Spinal cord (tissue), 10 donors: ENCODE measurements around the gene RHOXF2B. TPM values are rescaled to one million over a fixed set of nuclear protein-coding genes. Genes with fewer than 3 reads are reported as not detected.
"Not testable (repeated sequence)": the region's sequence is repeated elsewhere in the genome, so short reads cannot be mapped to it uniquely, and the experiment has no call there.

ENCODE experiments used
- DNase-seq, 6 donors: peaks; one replicate each; pipeline versions ENCODE4 v3.0.0 to v3.0.0-alpha.2; 2013 to 2015; ENCODE audit warnings: low spot score in 6 of 6, low read depth in 4 of 6
- H3K27ac ChIP-seq: one replicate; pipeline ENCODE4 v1.5.1; 2013; ENCODE audit warnings: low read depth, low read length, control low read depth
- H3K27me3 ChIP-seq: one replicate; pipeline ENCODE4 v1.6.1; 2013; ENCODE audit warnings: low read length; ENCODE audit not compliant: control insufficient read depth, insufficient read depth
- H3K36me3 ChIP-seq: one replicate; pipeline ENCODE4 v1.6.1; 2013; ENCODE audit warnings: low read length; ENCODE audit not compliant: control insufficient read depth, insufficient read depth
- H3K4me1 ChIP-seq: one replicate; pipeline ENCODE4 v1.6.1; 2013; ENCODE audit warnings: low read length; ENCODE audit not compliant: control insufficient read depth, insufficient read depth
- H3K4me3 ChIP-seq: one replicate; pipeline ENCODE4 v1.5.1; 2013; ENCODE audit warnings: low read depth, low read length, control low read depth
- H3K9me3 ChIP-seq: one replicate; pipeline ENCODE4 v1.6.1; 2013; ENCODE audit warnings: low read length; ENCODE audit not compliant: control insufficient read depth, insufficient read depth
- WGBS: methylation state at CpG from one replicate; pipeline ENCODE4 v1.1.5; 2013; ENCODE audit warnings: missing lambda C conversion rate; ENCODE audit not compliant: insufficient coverage; 5-methylcytosine and 5-hydroxymethylcytosine counted together
- polyA plus RNA-seq, 2 donors: library from polyadenylated mRNA; unstranded; fragments of 120-200 nt; gene quantifications; one replicate each; pipeline ENCODE4 v1.2.1, GENCODE V29; 2013; ENCODE audit not compliant: insufficient read length in 2 of 2
- total RNA-seq, 2 donors: library from RNA; depleted of rRNA in 1 of 2; stranded (reverse); fragments of 120-200 nt in 1 of 2; fragments of >200 nt in 1 of 2; gene quantifications; one replicate each; pipeline versions ENCODE4 v1.2.3 to v1.2.4, GENCODE V29; 2013 to 2014
- donor health status: healthy.

Gene RHOXF2B
- total and polyA plus RNA-seq, 4 donors, result 0.14 to 0.18 TPM; not detected in 2

- H3K27ac ChIP-seq, H3K36me3 ChIP-seq, H3K4me3 ChIP-seq, DNase-seq, H3K4me1 ChIP-seq, H3K27me3 ChIP-seq, H3K9me3 ChIP-seq: not testable (repeated sequence)
- no CpG with 5 or more reads among the region's 12 CpGs for WGBS
Observed at GRCh38 chrX:120085553-120086185, 8.2 kb upstream of the RHOXF2B start.

DNA sequence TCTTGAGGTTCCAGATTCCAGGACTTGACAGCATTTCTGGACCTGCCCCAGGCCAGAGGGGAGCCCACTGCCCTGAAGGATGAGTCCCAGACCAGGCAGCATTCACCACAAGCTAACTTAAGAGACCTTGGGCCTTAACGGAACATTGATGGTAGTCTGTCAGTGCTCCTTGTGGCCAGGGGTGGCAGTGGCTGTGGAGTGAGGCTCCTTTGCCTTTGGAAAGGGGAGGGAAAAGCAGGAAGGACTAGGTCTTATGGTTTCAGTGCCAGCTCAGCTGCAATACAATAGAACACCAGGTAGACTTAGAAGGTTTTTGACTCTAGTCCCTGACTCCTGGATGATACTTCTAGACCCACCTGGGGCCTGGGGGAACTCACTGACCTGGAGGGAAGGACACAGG lies 11.3 kb downstream of the RHOXF2B start:
- H3K4me3 ChIP-seq, H3K9me3 ChIP-seq, H3K27me3 ChIP-seq, H3K27ac ChIP-seq, DNase-seq, H3K36me3 ChIP-seq, H3K4me1 ChIP-seq: not testable (repeated sequence)
- 40% methylated on average over 1 of the region's 1 CpG for WGBS

GRCh38 chrX:120042712-120043111 lies 34.8 kb downstream of the RHOXF2B start:
- not testable (repeated sequence) for H3K27ac ChIP-seq, H3K36me3 ChIP-seq, H3K9me3 ChIP-seq, H3K4me1 ChIP-seq, H3K27me3 ChIP-seq, DNase-seq, H3K4me3 ChIP-seq
- WGBS, result no CpG with 5 or more reads among the region's 6 CpGs

- no CpG with 5 or more reads among the region's 2 CpGs for WGBS
- H3K4me1 ChIP-seq, H3K9me3 ChIP-seq, H3K4me3 ChIP-seq, H3K27me3 ChIP-seq, H3K27ac ChIP-seq, H3K36me3 ChIP-seq, DNase-seq: not testable (repeated sequence)
Observed at GRCh38 chrX:120042247-120042646, 35.2 kb downstream of the RHOXF2B start.

- WGBS, result no CpG with 5 or more reads among the region's 6 CpGs
- H3K4me1 ChIP-seq, H3K36me3 ChIP-seq, DNase-seq, H3K4me3 ChIP-seq, H3K9me3 ChIP-seq, H3K27me3 ChIP-seq, H3K27ac ChIP-seq: not testable (repeated sequence)
Observed at GRCh38 chrX:120040176-120040575, 37.3 kb downstream of the RHOXF2B start.

- no CpG with 5 or more reads among the region's 8 CpGs for WGBS
- not testable (repeated sequence) for H3K4me3 ChIP-seq, H3K9me3 ChIP-seq, H3K4me1 ChIP-seq, H3K27me3 ChIP-seq, H3K36me3 ChIP-seq, H3K27ac ChIP-seq, DNase-seq
Observed at GRCh38 chrX:120039087-120039733, 38.3 kb downstream of the RHOXF2B start.

DNA sequence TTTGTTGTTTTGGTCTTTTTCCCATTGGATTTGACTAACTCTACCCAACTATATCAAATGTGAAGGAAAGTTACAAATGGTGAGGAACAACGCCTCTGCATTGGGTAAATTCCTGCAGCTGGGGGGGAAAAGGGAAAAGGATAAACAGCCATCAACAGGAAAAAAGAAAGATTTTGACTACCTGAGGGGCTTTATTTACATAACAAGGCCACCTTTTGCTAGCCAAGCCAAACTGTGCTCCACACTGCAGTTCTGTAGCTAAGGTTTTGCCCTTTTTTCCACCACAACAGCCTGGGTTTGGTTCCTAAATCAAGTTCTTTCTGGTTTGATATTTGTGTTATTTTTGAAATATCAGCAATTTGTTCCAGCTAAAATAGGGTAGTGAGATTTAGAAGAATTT lies 40.8 kb downstream of the RHOXF2B start:
- H3K27ac ChIP-seq, result no peak overlapping the region
- H3K4me3 ChIP-seq, result no peak overlapping the region
- 40% methylated on average over 1 of the region's 1 CpG for WGBS

DNA sequence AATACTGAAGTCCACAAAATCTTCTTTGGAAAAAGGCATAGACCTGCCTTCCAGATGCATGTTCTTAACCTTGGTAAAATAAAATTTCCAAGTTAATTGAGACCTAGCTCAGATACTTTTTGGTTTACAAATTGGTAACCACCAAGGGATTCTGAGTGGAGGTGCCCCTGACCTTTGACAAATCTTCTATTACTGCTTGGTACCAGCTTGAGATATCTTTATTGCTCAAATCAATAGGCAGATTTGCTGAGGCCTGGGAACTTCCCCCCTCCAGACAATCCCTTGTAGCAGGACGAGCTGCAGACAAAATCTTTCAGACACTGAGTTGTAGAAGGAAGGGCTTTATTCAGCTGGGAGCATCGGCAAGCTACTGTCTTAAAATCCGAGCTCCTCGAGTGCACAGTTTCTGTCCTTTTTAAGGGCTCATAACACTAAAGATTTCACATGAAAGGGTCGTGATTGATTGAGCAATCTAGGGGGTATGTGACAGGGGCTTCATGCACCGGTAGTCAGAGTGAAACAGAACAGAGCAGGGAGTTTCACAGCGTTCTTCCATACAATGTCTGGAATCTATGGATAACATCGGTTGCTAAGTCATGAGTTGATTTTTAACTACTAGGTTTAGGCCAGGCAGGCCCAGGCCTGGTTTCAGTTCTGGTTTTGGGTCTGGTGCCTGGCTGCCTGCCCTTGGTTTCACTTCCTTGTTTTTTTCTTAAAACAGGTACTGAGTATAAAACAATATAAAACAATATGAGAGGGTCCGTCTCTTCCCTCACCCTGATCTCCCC lies 41.8 kb downstream of the RHOXF2B start:
- H3K4me3 ChIP-seq, H3K4me1 ChIP-seq, H3K9me3 ChIP-seq, H3K36me3 ChIP-seq, H3K27me3 ChIP-seq, H3K27ac ChIP-seq, DNase-seq: not testable (repeated sequence)
- WGBS, result 100% methylated on average over 2 of the region's 9 CpGs

More for the DNA sequence above, 40.8 kb downstream of the RHOXF2B start:
- Histone ChIP-seq H3K4me1 (no peaks in the 10 kb centered on the region), H3K36me3 (no peaks in the 10 kb centered on the region), H3K27me3 (no peaks in the 10 kb centered on the region), H3K9me3 (no peaks in the 10 kb centered on the region)
- DNase-seq, result no peak

- H3K36me3 ChIP-seq, result no peaks in the 10 kb centered on the region
- no peak overlapping the region for H3K27ac ChIP-seq
- no peaks in the 10 kb centered on the region for H3K9me3 ChIP-seq
- no peak overlapping the region for H3K4me3 ChIP-seq
- H3K4me1 ChIP-seq, result no peaks in the 10 kb centered on the region
- DNase-seq, result no peak
- H3K27me3 ChIP-seq, result no peaks in the 10 kb centered on the region
- WGBS, result no CpG with 5 or more reads among the region's 3 CpGs
Observed at GRCh38 chrX:120029354-120029753, 48.1 kb downstream of the RHOXF2B start.

GRCh38 chrX:120023259-120023658 lies 54.2 kb downstream of the RHOXF2B start:
- Histone ChIP-seq H3K9me3 (no peaks in the 10 kb centered on the region), H3K4me3 (no peak overlapping the region), H3K4me1 (no peaks in the 10 kb centered on the region), H3K27ac (no peak overlapping the region), H3K27me3 (no peaks in the 10 kb centered on the region), H3K36me3 (no peaks in the 10 kb centered on the region)
- DNase-seq, result no peak
- WGBS, result 50% methylated on average over 1 of the region's 5 CpGs
